Nephron (organoid): Measurements from ENCODE around the gene TAP2.

ENCODE experiments used
- H3K27ac Mint-ChIP-seq, 3 experiments: 2 replicates each; pipeline ENCODE4 v1.8.0; 2020; ENCODE audit warnings: mixed read lengths in 3 of 3, mild to moderate bottlenecking in 2 of 3, moderate library complexity in 1 of 3
- H3K27me3 Mint-ChIP-seq: 2 replicates; pipeline ENCODE4 v1.8.0; 2021; ENCODE audit warnings: low read depth, mild to moderate bottlenecking, moderate library complexity, mixed read lengths
- H3K36me3 Mint-ChIP-seq: 2 replicates; pipeline ENCODE4 v1.8.0; 2020; ENCODE audit warnings: low read depth, mixed read lengths
- H3K4me1 Mint-ChIP-seq: 2 replicates; pipeline ENCODE4 v1.8.0; 2020; ENCODE audit warnings: mixed read lengths
- H3K4me3 Mint-ChIP-seq, 3 experiments: 2 replicates each; pipeline ENCODE4 v1.8.0; 2020; ENCODE audit warnings: mild to moderate bottlenecking in 3 of 3, mixed read lengths in 3 of 3, moderate library complexity in 2 of 3
- H3K9me3 Mint-ChIP-seq: 2 replicates; pipeline ENCODE4 v1.8.0; 2020; ENCODE audit warnings: mixed read lengths
- CTCF ChIP-seq, 3 experiments: fragments of 200-600 bp; sonication (generic); IDR thresholded peaks; one replicate each; pipeline ENCODE4 v1.5.0; 2021; ENCODE audit warnings: antibody characterized with exemption in 3 of 3; ENCODE audit not compliant: unreplicated experiment in 3 of 3

Gene TAP2

DNA sequence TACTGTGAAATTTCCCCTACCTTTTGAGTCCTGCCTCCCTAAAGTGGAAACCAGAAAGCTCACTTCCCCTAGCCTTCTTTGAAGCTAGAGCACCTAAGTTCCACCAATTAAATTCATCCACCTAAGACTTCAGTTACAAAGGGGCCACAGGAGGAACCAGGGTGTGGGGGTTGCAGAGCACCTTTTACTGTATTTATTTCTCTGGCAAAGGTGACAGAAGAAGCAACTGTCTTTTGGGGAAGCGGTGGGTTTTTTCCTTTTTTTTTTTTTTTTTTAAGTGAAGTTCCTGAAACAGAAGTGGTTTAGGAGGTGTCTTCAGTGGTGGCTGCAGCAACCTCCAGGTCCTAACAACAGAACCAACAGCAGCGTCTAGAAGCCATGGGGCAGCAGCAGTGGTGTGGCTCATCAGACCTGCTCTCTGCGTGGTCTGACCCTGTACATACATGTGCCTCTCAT is 28.5 kb upstream of the TAP2 start:
- Mint-ChIP-seq H3K27ac (no peak overlapping the region), H3K27me3 (peaks cover 67% of the 10 kb centered on the region), H3K36me3 (no peaks in the 10 kb centered on the region), H3K9me3 (no peaks in the 10 kb centered on the region), H3K4me1 (no peaks in the 10 kb centered on the region), H3K4me3 (no peak overlapping the region)
- TF ChIP-seq CTCF (IDR thresholded peaks at IDR 0.05; ENCODE audit: unreplicated experiment in 3 of 3) = no peak

GRCh38 chr6:32865724-32866443 is 27.3 kb upstream of the TAP2 start:
- no peaks in the 10 kb centered on the region for H3K36me3 Mint-ChIP-seq
- TF ChIP-seq CTCF (IDR thresholded peaks at IDR 0.05; ENCODE audit: unreplicated experiment in 3 of 3) = no peak
- H3K27me3 Mint-ChIP-seq = peaks cover 63% of the 10 kb centered on the region
- no peak overlapping the region for H3K27ac Mint-ChIP-seq
- no peak overlapping the region for H3K4me3 Mint-ChIP-seq
- H3K9me3 Mint-ChIP-seq = no peaks in the 10 kb centered on the region
- H3K4me1 Mint-ChIP-seq = no peaks in the 10 kb centered on the region

DNA sequence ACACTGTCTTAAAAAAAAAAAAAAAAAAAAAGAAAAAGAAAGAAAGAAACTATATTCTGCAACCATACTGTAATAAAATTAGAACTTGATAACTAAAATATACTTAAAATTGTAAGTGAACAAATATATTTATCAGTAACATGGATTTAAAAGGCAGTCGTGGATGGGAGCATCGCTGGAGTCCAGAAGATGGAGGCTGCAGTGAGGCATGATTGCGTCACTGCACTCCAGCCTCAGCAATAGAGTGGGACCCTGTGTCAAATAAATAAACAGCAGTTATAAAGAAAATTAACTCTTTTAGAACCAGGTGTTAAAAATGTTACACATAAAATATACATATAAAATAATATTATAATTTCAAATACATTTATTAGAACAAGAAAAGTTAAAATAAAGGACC is 24.2 kb upstream of the TAP2 start:
- H3K4me3 Mint-ChIP-seq = no peak overlapping the region
- peaks cover 69% of the 10 kb centered on the region for H3K27me3 Mint-ChIP-seq
- no peaks in the 10 kb centered on the region for H3K9me3 Mint-ChIP-seq
- H3K4me1 Mint-ChIP-seq = no peaks in the 10 kb centered on the region
- H3K36me3 Mint-ChIP-seq = no peaks in the 10 kb centered on the region
- TF ChIP-seq CTCF (IDR thresholded peaks at IDR 0.05; ENCODE audit: unreplicated experiment in 3 of 3) = no peak
- no peak overlapping the region for H3K27ac Mint-ChIP-seq

GRCh38 chr6:32860674-32861073 is 22.1 kb upstream of the TAP2 start:
- TF ChIP-seq CTCF (IDR thresholded peaks at IDR 0.05; ENCODE audit: unreplicated experiment in 3 of 3) = no peak
- Mint-ChIP-seq H3K36me3 (no peaks in the 10 kb centered on the region), H3K4me1 (no peaks in the 10 kb centered on the region), H3K27ac (no peak overlapping the region), H3K9me3 (no peaks in the 10 kb centered on the region), H3K27me3 (peaks cover 70% of the 10 kb centered on the region), H3K4me3 (no peak overlapping the region)

DNA sequence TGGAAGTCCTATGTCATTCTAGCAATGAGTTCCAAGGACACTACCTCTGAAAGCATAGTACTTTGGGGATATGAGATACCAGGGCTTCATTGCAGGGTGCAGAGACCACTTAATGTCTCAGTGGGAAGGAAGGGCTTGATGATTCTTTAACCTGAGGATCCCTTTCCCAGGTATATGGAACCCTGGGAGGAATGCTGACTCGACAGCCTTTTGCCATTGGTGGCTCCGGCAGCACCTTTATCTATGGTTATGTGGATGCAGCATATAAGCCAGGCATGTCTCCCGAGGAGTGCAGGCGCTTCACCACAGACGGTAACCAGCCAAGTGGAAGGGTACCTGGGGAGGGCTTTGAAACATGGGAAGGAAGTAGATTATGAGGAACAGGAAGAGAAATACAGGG is 19.7 kb upstream of the TAP2 start:
- TF ChIP-seq CTCF (IDR thresholded peaks at IDR 0.05; ENCODE audit: unreplicated experiment in 3 of 3) = no peak
- Mint-ChIP-seq H3K4me3 (no peak overlapping the region), H3K27me3 (peaks cover 76% of the 10 kb centered on the region), H3K27ac (no peak overlapping the region), H3K9me3 (no peaks in the 10 kb centered on the region), H3K4me1 (peaks cover 7% of the 10 kb centered on the region), H3K36me3 (no peaks in the 10 kb centered on the region)
